HCT116 (cell line): ENCODE data around the gene CDYL. TPM values are rescaled to one million over a fixed set of nuclear protein-coding genes. Genes with fewer than 3 reads are reported as not detected.

Source experiments
- ATAC-seq: fragments of 200-7000 bp; cut with Tn5 transposase; 2 replicates; pipeline ENCODE4 v1.9.1; 2020; ENCODE audit warnings: mild to moderate bottlenecking, moderate library complexity
- BruUV-seq: library from RNA; stranded (reverse); fragments of 400-500 nt; replicated peaks from 2 replicates; lab custom pipeline; 2021; lab: Mats Ljungman, UMichigan
- CTCF ChIA-PET: fragments of 300-600 bp; sonication (Branson Sonifier 250); formaldehyde crosslinking; loops from one replicate; lab custom pipeline; 2021; ENCODE audit warnings: antibody characterized with exemption; lab: Charles Lee
- POLR2A ChIA-PET: fragments of 300-600, 350-600 bp; sonication (Branson Sonifier 250); formaldehyde crosslinking; loops from one replicate; lab custom pipeline; 2021; ENCODE audit warnings: antibody characterized with exemption; lab: Charles Lee
- RAD21 ChIA-PET, 2 experiments: fragments of 300-600 bp; sonication (Branson Sonifier 250); formaldehyde crosslinking; loops; one replicate each; lab custom pipeline; 2023; ENCODE audit warnings: low total read pairs in 2 of 2; ENCODE audit not compliant: uncharacterized antibody in 2 of 2, unreplicated experiment in 2 of 2, low non-redundant PET in 1 of 2; lab: Charles Lee
- DNase-seq: peaks from one replicate; pipeline ENCODE4 v3.0.0-alpha.2; 2010; ENCODE audit warnings: low read depth, low spot score
- H2AFZ ChIP-seq: fragments of 200-600 bp; shearing (Covaris generic), sonication (generic); 2 replicates; pipeline ENCODE4 v1.6.1; 2017; ENCODE audit warnings: low read depth, mixed run types, mixed read lengths, antibody characterized with exemption, low read length; ENCODE audit not compliant: poor library complexity, severe bottlenecking
- H3K27ac ChIP-seq: 2 replicates; pipeline ENCODE4 v1.5.1; 2012; ENCODE audit warnings: low read depth, low read length
- H3K27me3 ChIP-seq: fragments of 200-600 bp; sonication (generic); 2 replicates; pipeline ENCODE4 v1.6.1; 2016; ENCODE audit warnings: mixed run types, low read length, mixed read lengths; ENCODE audit not compliant: insufficient read depth
- H3K36me3 ChIP-seq, 2 experiments: fragments of 200-500 bp in 1 of 2; fragments of 200-600 bp in 1 of 2; sonication (Bioruptor generic) in 1 of 2; sonication (generic) in 1 of 2; 2 replicates each; pipeline versions ENCODE4 v1.5.1 to v1.6.1; 2014 to 2016; ENCODE audit warnings: low read length in 2 of 2, inconsistent platforms in 1 of 2, mixed read lengths in 1 of 2, mixed run types in 1 of 2; ENCODE audit not compliant: insufficient read depth in 2 of 2, control insufficient read depth in 1 of 2
- H3K4me1 ChIP-seq, 2 experiments: fragments of 200-600 bp in 1 of 2; sonication (generic) in 1 of 2; 2 replicates each; pipeline versions ENCODE4 v1.5.1 to v1.6.1; 2012 to 2017; ENCODE audit warnings: low read length in 2 of 2, inconsistent platforms in 1 of 2, mild to moderate bottlenecking in 1 of 2, mixed read lengths in 1 of 2, mixed run types in 1 of 2, moderate library complexity in 1 of 2; ENCODE audit not compliant: insufficient read depth in 2 of 2, control insufficient read depth in 1 of 2
- H3K4me2 ChIP-seq: fragments of 200-600 bp; sonication (generic); 2 replicates; pipeline ENCODE4 v1.6.1; 2017; ENCODE audit warnings: mixed run types, low read length, mixed read lengths
- H3K4me3 ChIP-seq, 2 experiments: fragments of 200-600 bp in 1 of 2; sonication (generic) in 1 of 2; replicated peaks in 1 of 2; 2 replicates each; pipeline ENCODE4 v1.5.1; 2011 to 2016; ENCODE audit warnings: low read length in 2 of 2, control low read depth in 1 of 2, low read depth in 1 of 2, mild to moderate bottlenecking in 1 of 2, mixed read lengths in 1 of 2, mixed run types in 1 of 2
- H3K79me2 ChIP-seq: fragments of 200-600 bp; sonication (generic); 2 replicates; pipeline ENCODE4 v1.6.1; 2017; ENCODE audit warnings: mild to moderate bottlenecking, mixed run types, low read length, moderate library complexity, mixed read lengths; ENCODE audit not compliant: insufficient read depth
- H3K9ac ChIP-seq: fragments of 200-600 bp; sonication (generic); 2 replicates; pipeline ENCODE4 v1.6.1; 2016; ENCODE audit warnings: low read length, mixed read lengths
- H3K9me2 ChIP-seq: fragments of 200-600 bp; sonication (generic), shearing (Covaris generic); 2 replicates; pipeline ENCODE4 v1.6.1; 2017; ENCODE audit warnings: mixed run types, mild to moderate bottlenecking, moderate library complexity; ENCODE audit not compliant: insufficient read depth
- H3K9me3 ChIP-seq, 2 experiments: fragments of 200-500 bp in 1 of 2; fragments of 200-600 bp in 1 of 2; sonication (Bioruptor generic) in 1 of 2; sonication (generic) in 1 of 2; 2 replicates each; pipeline ENCODE4 v1.6.1; 2014 to 2017; ENCODE audit warnings: low read length in 2 of 2, mixed read lengths in 2 of 2, inconsistent platforms in 1 of 2, low read depth in 1 of 2, mild to moderate bottlenecking in 1 of 2, mixed run types in 1 of 2, moderate library complexity in 1 of 2; ENCODE audit not compliant: control insufficient read depth in 1 of 2, insufficient read depth in 1 of 2
- H4K20me1 ChIP-seq: fragments of 200-600 bp; sonication (generic), shearing (Covaris generic); 2 replicates; pipeline ENCODE4 v1.6.1; 2017; ENCODE audit warnings: mixed run types, mild to moderate bottlenecking, moderate library complexity; ENCODE audit not compliant: insufficient read depth
- ATF3 ChIP-seq: IDR thresholded peaks from 2 replicates; pipeline ENCODE4 v1.6.1; 2012
- EGR1 ChIP-seq: IDR thresholded peaks from 2 replicates; pipeline ENCODE4 v1.6.1; 2012; ENCODE audit warnings: low read depth
- ELF1 ChIP-seq: IDR thresholded peaks from 2 replicates; pipeline ENCODE4 v1.6.1; 2012; ENCODE audit warnings: low read depth, borderline replicate concordance
- EZH2 ChIP-seq: fragments of 200-600 bp; sonication (generic); IDR thresholded peaks from 2 replicates; pipeline ENCODE4 v1.6.1; 2017; ENCODE audit warnings: antibody characterized with exemption, mixed run types
- EZH2phosphoT487 ChIP-seq: fragments of 200-600 bp; IDR thresholded peaks from 2 replicates; pipeline ENCODE4 v1.6.1; 2018; ENCODE audit warnings: antibody characterized with exemption, borderline replicate concordance
- JUND ChIP-seq: IDR thresholded peaks from 2 replicates; pipeline ENCODE4 v1.6.1; 2012
- MAX ChIP-seq: IDR thresholded peaks from 2 replicates; pipeline ENCODE4 v1.6.1; 2012
- POLR2A ChIP-seq: IDR thresholded peaks from 2 replicates; pipeline ENCODE4 v1.7.0; 2011; ENCODE audit warnings: borderline replicate concordance; ENCODE audit not compliant: insufficient read depth, insufficient read length; ENCODE audit errors: extremely low read depth
- SRF ChIP-seq: IDR thresholded peaks from 2 replicates; pipeline ENCODE4 v1.6.1; 2012; ENCODE audit warnings: low read depth
- TCF7L2 ChIP-seq: IDR thresholded peaks from 2 replicates; pipeline ENCODE4 v1.7.0; 2011; ENCODE audit warnings: borderline replicate concordance, inconsistent platforms; ENCODE audit not compliant: insufficient read depth, insufficient read length; ENCODE audit errors: extremely low read depth
- YY1 ChIP-seq: IDR thresholded peaks from 2 replicates; pipeline ENCODE4 v1.6.1; 2011; ENCODE audit warnings: low read length, low read depth, moderate library complexity, mild to moderate bottlenecking; ENCODE audit not compliant: insufficient replicate concordance; ENCODE audit errors: extremely low read depth
- ZBTB33 ChIP-seq: IDR thresholded peaks from 2 replicates; pipeline ENCODE4 v1.6.1; 2011; ENCODE audit warnings: mild to moderate bottlenecking, low read length, moderate library complexity; ENCODE audit not compliant: insufficient replicate concordance; ENCODE audit errors: extremely low read depth
- intact Hi-C: fragments of 100-400 bp; cut with micrococcal nuclease; formaldehyde crosslinking; loops from 2 replicates; pipeline ENCODE4 v1.10.0; 2022
- total RNA-seq: library from RNA; stranded (reverse); gene quantifications from one replicate; pipeline ENCODE4 v1.2.1, GENCODE V29; 2021; ENCODE audit not compliant: unreplicated experiment

Gene CDYL
- total RNA-seq, 1 experiment from 2014 or later = 42.6 TPM

- no peaks in the 10 kb centered on the region for H3K9me2 ChIP-seq
- no TSS peak for BruUV-seq
- H3K9ac ChIP-seq = no peak overlapping the region
- H4K20me1 ChIP-seq = peaks cover 23% of the 10 kb centered on the region; the same call in 1 of the 2 replicates
- H3K4me2 ChIP-seq = no peak overlapping the region
- no peak for ATAC-seq
- peaks cover 98% of the 10 kb centered on the region for H3K79me2 ChIP-seq
- CTCF ChIA-PET = interaction anchor here (1.4 kb wide), 1 partner anchor 13 kb away, joined by 5 read pairs; no protein-coding TSS in a partner anchor
- H3K9me3 ChIP-seq = peaks cover 0 to 4% of the 10 kb centered on the region in 2 experiments; a peak in 1 of 4 replicates
- POLR2A ChIA-PET = no interaction called here
- intact Hi-C loops = loop anchor here (10.0 kb wide), 1 partner anchor 131 kb away; no protein-coding TSS in a partner anchor
- TF ChIP-seq ELF1 (no peak), SRF (no peak), MAX (no peak), EGR1 (no peak), ZBTB33 (no peak), EZH2 (no peak), ATF3 (no peak), POLR2A (no peak), YY1 (no peak), EZH2phosphoT487 (no peak), TCF7L2 (no peak), JUND (no peak)
- TF ChIP-seq, all 23 proteins: peak for 0
- H3K27me3 ChIP-seq = no peaks in the 10 kb centered on the region
- H3K27ac ChIP-seq = no peak overlapping the region
- DNase-seq = no peak
- H3K4me1 ChIP-seq = peaks cover 0 to 12% of the 10 kb centered on the region in 2 experiments; a peak in 3 of 4 replicates
- no peak overlapping the region for H2AFZ ChIP-seq
- RAD21 ChIA-PET = no interaction called here
- H3K4me3 ChIP-seq = no peak overlapping the region
- no peaks in the 10 kb centered on the region for H3K36me3 ChIP-seq
Measured at GRCh38 chr6:4803343-4803744, 27.1 kb downstream of the CDYL start.
